A673 (cell line): ENCODE results near the gene DDI2. TPM values are rescaled to one million over a fixed set of nuclear protein-coding genes. Genes with fewer than 3 reads are reported as not detected.

Source experiments
- BruUV-seq: library from RNA; stranded (reverse); fragments of 400-500 nt; replicated peaks from 2 replicates; lab custom pipeline; 2021; lab: Mats Ljungman, UMichigan
- CTCF ChIA-PET: fragments of 300-600 bp; sonication (Branson Sonifier 250); formaldehyde crosslinking; loops from one replicate; lab custom pipeline; 2022; ENCODE audit warnings: antibody characterized with exemption; lab: Charles Lee
- POLR2A ChIA-PET: fragments of 300-600 bp; sonication (Branson Sonifier 250); formaldehyde crosslinking; loops from one replicate; lab custom pipeline; 2022; ENCODE audit warnings: antibody characterized with exemption; ENCODE audit not compliant: low non-redundant PET; lab: Charles Lee
- DNase-seq: peaks from one replicate; pipeline ENCODE4 v3.0.0-alpha.2; 2015; ENCODE audit warnings: low spot score
- H3K27ac ChIP-seq: fragments of 200-600 bp; sonication (generic); 2 replicates; pipeline ENCODE4 v1.5.1; 2016; ENCODE audit warnings: mixed run types, low read depth, mild to moderate bottlenecking, mixed read lengths, antibody characterized with exemption, low read length; ENCODE audit not compliant: poor library complexity, severe bottlenecking
- H3K27me3 ChIP-seq: fragments of 200-600 bp; sonication (generic); replicated peaks from 2 replicates; pipeline ENCODE4 v1.6.1; 2017; ENCODE audit warnings: mixed run types, low read depth, mild to moderate bottlenecking, mixed read lengths, antibody characterized with exemption, low read length; ENCODE audit not compliant: insufficient read depth, poor library complexity
- H3K36me3 ChIP-seq: fragments of 200-600 bp; sonication (generic); 2 replicates; pipeline ENCODE4 v1.6.1; 2016; ENCODE audit warnings: mixed run types, mild to moderate bottlenecking, mixed read lengths, antibody characterized with exemption, low read length; ENCODE audit not compliant: insufficient read depth, poor library complexity, severe bottlenecking
- H3K4me1 ChIP-seq: fragments of 200-600 bp; sonication (generic); 2 replicates; pipeline ENCODE4 v1.6.1; 2017; ENCODE audit warnings: mixed run types, mild to moderate bottlenecking, mixed read lengths, antibody characterized with exemption, low read length; ENCODE audit not compliant: insufficient read depth, poor library complexity, severe bottlenecking
- H3K4me3 ChIP-seq: fragments of 200-600 bp; sonication (generic); 2 replicates; pipeline ENCODE4 v1.5.1; 2016; ENCODE audit warnings: low read depth, mixed run types, mild to moderate bottlenecking, mixed read lengths, low read length; ENCODE audit not compliant: poor library complexity, severe bottlenecking
- H3K9me3 ChIP-seq: fragments of 200-600 bp; sonication (generic); 2 replicates; pipeline ENCODE4 v1.6.1; 2016; ENCODE audit warnings: mixed run types, low read depth, mild to moderate bottlenecking, mixed read lengths, antibody characterized with exemption, low read length; ENCODE audit not compliant: poor library complexity, severe bottlenecking
- EZH2 ChIP-seq: fragments of 200-600 bp; sonication (generic); IDR thresholded peaks from 2 replicates; pipeline ENCODE4 v1.6.1; 2017; ENCODE audit warnings: borderline replicate concordance, low read depth, mild to moderate bottlenecking, mixed read lengths, antibody characterized with exemption, low read length; ENCODE audit not compliant: poor library complexity, severe bottlenecking
- intact Hi-C: fragments of 100-400 bp; cut with micrococcal nuclease; formaldehyde crosslinking; loops from one replicate; pipeline ENCODE4 v1.10.0; 2022; ENCODE audit not compliant: unreplicated experiment
- total RNA-seq: library from RNA; stranded (reverse); gene quantifications from 2 replicates; pipeline ENCODE4 v1.2.3, GENCODE V29; 2021
- TF ChIP-seq, protein P1 (sequence below): fragments of 300-800, 200-600 bp; sonication (generic); conservative IDR thresholded peaks from 2 replicates; pipeline ENCODE4 v1.5.1; 2017; ENCODE audit warnings: low read depth, mild to moderate bottlenecking, antibody characterized with exemption, low read length, moderate library complexity, mixed read lengths

The DDI2 gene
- total RNA-seq, 1 experiment from 2014 or later: 41.3 TPM

DNA sequence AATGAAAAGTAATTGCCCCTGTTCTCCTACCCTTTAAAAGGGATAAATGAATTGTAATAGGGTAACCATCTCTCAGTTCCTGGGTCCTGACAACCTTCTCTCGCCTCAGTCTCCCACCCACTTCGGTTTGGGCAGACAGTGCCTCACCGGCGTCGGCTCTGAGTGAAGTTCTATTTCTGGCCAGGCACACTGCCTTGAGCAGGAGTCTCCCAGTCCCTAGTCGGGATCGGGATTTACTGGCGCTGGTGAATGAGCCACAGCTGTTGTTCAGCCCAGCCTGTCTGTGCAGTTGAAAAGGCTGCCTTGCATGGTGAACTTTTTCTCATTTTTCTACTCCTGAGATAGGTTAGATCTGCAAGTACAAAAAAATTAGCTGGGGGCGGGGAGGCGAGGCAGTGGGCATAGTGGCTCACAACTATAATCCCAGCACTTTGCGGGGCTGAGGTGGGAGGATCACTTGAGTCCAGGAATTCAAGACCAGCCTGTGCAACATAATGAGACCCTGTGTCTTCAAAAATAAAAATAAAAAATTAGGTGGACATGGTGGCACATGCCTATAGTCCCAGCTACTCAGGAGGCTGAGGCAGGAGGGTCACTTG, 74.3 kb downstream of the DDI2 start:
- H3K27me3 ChIP-seq: no peaks in the 10 kb centered on the region
- ChIA-PET CTCF (no interaction called here), POLR2A (no interaction called here)
- H3K27ac ChIP-seq: no peak overlapping the region
- no peaks in the 10 kb centered on the region for H3K9me3 ChIP-seq
- BruUV-seq: no TSS peak
- no peak for DNase-seq
- no peaks in the 10 kb centered on the region for H3K4me1 ChIP-seq
- H3K4me3 ChIP-seq: no peak overlapping the region
- no peaks in the 10 kb centered on the region for H3K36me3 ChIP-seq
- intact Hi-C loops: no loop called here
- TF ChIP-seq, protein P1, sequence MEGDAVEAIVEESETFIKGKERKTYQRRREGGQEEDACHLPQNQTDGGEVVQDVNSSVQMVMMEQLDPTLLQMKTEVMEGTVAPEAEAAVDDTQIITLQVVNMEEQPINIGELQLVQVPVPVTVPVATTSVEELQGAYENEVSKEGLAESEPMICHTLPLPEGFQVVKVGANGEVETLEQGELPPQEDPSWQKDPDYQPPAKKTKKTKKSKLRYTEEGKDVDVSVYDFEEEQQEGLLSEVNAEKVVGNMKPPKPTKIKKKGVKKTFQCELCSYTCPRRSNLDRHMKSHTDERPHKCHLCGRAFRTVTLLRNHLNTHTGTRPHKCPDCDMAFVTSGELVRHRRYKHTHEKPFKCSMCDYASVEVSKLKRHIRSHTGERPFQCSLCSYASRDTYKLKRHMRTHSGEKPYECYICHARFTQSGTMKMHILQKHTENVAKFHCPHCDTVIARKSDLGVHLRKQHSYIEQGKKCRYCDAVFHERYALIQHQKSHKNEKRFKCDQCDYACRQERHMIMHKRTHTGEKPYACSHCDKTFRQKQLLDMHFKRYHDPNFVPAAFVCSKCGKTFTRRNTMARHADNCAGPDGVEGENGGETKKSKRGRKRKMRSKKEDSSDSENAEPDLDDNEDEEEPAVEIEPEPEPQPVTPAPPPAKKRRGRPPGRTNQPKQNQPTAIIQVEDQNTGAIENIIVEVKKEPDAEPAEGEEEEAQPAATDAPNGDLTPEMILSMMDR: no peak
- no peak for TF ChIP-seq EZH2

GRCh38 chr1:15692121-15692682, 74.9 kb downstream of the DDI2 start:
- no peaks in the 10 kb centered on the region for H3K27me3 ChIP-seq
- DNase-seq: no peak
- no peaks in the 10 kb centered on the region for H3K36me3 ChIP-seq
- TF ChIP-seq, protein P1: no peak
- TF ChIP-seq EZH2: no peak
- H3K27ac ChIP-seq: no peak overlapping the region
- no peak overlapping the region for H3K4me3 ChIP-seq
- POLR2A ChIA-PET: no interaction called here
- CTCF ChIA-PET: no interaction called here
- H3K9me3 ChIP-seq: no peaks in the 10 kb centered on the region
- H3K4me1 ChIP-seq: no peaks in the 10 kb centered on the region
- intact Hi-C loops: no loop called here
- no TSS peak for BruUV-seq

DNA sequence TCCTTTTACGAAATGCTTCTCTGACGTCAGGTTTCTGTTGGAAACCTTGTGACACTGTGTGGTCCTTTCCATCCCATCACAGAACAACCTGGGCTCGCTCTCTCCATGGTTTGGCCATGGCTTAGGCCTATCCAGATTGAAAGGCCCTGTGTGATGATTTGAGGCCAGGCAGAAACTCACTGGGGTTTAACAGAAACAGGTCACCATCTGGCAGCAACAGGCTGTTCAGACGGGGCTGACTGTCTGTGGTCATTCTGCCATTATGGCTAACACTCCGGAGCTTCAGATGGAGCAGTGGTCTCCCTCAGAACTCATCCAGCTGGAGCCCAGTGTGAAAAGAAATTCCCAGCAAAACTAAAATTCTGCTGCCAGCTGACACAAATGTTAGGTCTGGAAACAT, 76.1 kb downstream of the DDI2 start:
- intact Hi-C loops: no loop called here
- H3K4me3 ChIP-seq: no peak overlapping the region
- ChIA-PET POLR2A (no interaction called here), CTCF (no interaction called here)
- no peaks in the 10 kb centered on the region for H3K36me3 ChIP-seq
- no peak for DNase-seq
- H3K9me3 ChIP-seq: no peaks in the 10 kb centered on the region
- no peak for TF ChIP-seq EZH2
- TF ChIP-seq, protein P1: no peak
- no peaks in the 10 kb centered on the region for H3K4me1 ChIP-seq
- BruUV-seq: no TSS peak
- H3K27me3 ChIP-seq: no peaks in the 10 kb centered on the region
- H3K27ac ChIP-seq: no peak overlapping the region
